Muscle layer of duodenum (tissue), 2 donors: ENCODE measurements around the gene P4HTM.

Source experiments
- H3K27ac ChIP-seq: one replicate; pipeline ENCODE4 v1.7.0; 2013; ENCODE audit warnings: mild to moderate bottlenecking, low read length
- H3K27me3 ChIP-seq: one replicate; pipeline ENCODE4 v1.7.0; 2013; ENCODE audit warnings: low read depth, mild to moderate bottlenecking, control low read depth, low read length
- H3K36me3 ChIP-seq, 2 donors: one replicate each; pipeline ENCODE4 v1.7.0; 2013; ENCODE audit warnings: low read length in 2 of 2, control low read depth in 1 of 2, mild to moderate bottlenecking in 1 of 2; ENCODE audit not compliant: insufficient read depth in 2 of 2, control insufficient read depth in 1 of 2
- H3K4me1 ChIP-seq, 2 donors: one replicate each; pipeline ENCODE4 v1.7.0; 2013; ENCODE audit warnings: low read length in 2 of 2, mild to moderate bottlenecking in 2 of 2, control low read depth in 1 of 2, moderate library complexity in 1 of 2; ENCODE audit not compliant: insufficient read depth in 2 of 2, control insufficient read depth in 1 of 2
- H3K4me3 ChIP-seq, 2 donors: one replicate each; pipeline ENCODE4 v1.7.0; 2013; ENCODE audit warnings: low read length in 2 of 2, low read depth in 1 of 2, mild to moderate bottlenecking in 1 of 2
- H3K9me3 ChIP-seq, 2 donors: one replicate each; pipeline ENCODE4 v1.7.0; 2013; ENCODE audit warnings: low read length in 2 of 2, control low read depth in 1 of 2, mild to moderate bottlenecking in 1 of 2; ENCODE audit not compliant: control insufficient read depth in 1 of 2
- donor health status: healthy.

The P4HTM gene

DNA sequence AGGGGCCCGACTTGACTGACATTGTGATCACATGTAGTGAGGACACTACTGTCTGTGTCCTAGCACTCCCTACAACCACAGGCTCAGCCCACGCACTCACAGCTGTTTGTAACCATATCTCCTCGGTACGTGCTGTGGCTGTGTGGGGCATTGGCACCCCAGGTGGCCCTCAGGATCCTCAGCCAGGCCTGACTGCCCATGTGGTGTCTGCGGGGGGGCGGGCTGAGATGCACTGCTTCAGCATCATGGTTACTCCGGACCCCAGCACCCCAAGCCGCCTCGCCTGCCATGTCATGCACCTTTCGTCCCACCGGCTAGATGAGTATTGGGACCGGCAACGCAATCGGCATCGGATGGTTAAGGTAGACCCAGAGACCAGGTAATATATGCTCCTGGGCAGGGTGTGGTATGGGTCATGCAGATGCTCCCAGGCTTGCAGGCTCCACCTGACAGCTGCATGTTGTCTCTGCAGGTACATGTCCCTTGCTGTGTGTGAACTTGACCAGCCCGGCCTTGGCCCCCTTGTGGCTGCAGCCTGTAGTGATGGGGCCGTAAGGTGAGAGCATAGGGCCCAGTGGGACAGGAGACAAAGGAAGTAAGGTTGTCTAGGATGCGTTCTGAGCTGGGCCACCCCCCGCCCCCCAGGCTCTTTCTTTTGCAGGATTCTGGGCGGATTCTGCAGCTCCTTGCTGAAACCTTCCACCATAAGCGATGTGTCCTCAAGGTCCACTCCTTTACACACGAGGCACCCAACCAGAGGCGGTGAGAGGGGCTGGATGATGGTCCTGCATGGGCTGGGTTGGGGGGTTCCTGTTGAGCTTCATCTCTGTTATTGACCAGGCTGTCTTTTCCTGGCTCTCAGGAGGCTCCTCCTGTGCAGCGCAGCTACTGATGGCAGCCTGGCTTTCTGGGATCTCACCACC, 24.0 kb downstream of the P4HTM start:
- Histone ChIP-seq H3K4me3 (no peak overlapping the region), H3K36me3 (peaks cover 35 to 53% of the 10 kb centered on the region in 2 donors), H3K27me3 (no peaks in the 10 kb centered on the region), H3K4me1 (peaks cover 4 to 23% of the 10 kb centered on the region in 2 donors), H3K27ac (no peak overlapping the region), H3K9me3 (no peaks in the 10 kb centered on the region)

DNA sequence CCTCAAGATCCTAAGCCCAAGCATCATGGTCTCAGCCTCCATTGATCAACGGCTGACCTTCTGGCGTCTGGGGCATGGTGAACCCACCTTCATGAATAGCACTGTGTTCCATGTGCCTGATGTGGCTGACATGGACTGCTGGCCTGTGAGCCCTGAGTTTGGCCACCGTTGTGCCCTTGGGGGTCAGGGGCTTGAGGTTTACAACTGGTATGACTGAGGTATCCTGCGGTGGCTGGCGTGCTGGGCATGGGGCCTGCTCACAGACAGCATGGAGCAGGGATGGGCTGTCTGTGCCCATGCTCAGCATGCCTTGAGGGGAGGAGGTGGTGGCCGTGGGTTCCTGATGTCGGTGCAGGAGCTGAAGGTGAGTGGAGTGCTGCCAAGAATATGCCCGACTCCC, 25.0 kb downstream of the P4HTM start:
- no peak overlapping the region for H3K4me3 ChIP-seq
- peaks cover 35 to 53% of the 10 kb centered on the region in 2 donors for H3K36me3 ChIP-seq
- H3K27ac ChIP-seq = no peak overlapping the region
- no peaks in the 10 kb centered on the region for H3K9me3 ChIP-seq
- H3K27me3 ChIP-seq = no peaks in the 10 kb centered on the region
- peaks cover 4 to 33% of the 10 kb centered on the region in 2 donors for H3K4me1 ChIP-seq

DNA sequence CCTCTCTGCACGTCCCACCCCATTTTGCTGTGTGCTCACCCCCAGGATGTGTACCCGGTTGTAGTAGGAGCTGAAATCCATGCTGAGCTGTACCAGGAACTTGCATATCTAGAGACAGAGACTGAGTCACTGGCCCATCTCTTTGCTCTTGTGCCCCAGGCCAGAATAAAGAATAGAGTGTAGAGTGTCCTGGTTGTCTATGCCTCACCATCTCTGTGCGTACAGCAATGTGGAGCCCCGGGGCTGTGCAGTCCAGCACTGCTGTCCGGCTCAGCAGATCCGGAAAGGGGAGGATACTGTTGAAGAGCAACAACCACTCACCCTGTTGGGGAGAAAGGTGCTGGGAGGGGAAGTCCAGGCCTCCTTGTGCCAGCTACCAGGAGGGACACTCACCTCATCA, 25.7 kb downstream of the P4HTM start:
- Histone ChIP-seq H3K4me1 (peaks cover 4 to 40% of the 10 kb centered on the region in 2 donors), H3K36me3 (peaks cover 35 to 53% of the 10 kb centered on the region in 2 donors), H3K4me3 (no peak overlapping the region), H3K27me3 (no peaks in the 10 kb centered on the region), H3K27ac (no peak overlapping the region), H3K9me3 (no peaks in the 10 kb centered on the region)

DNA sequence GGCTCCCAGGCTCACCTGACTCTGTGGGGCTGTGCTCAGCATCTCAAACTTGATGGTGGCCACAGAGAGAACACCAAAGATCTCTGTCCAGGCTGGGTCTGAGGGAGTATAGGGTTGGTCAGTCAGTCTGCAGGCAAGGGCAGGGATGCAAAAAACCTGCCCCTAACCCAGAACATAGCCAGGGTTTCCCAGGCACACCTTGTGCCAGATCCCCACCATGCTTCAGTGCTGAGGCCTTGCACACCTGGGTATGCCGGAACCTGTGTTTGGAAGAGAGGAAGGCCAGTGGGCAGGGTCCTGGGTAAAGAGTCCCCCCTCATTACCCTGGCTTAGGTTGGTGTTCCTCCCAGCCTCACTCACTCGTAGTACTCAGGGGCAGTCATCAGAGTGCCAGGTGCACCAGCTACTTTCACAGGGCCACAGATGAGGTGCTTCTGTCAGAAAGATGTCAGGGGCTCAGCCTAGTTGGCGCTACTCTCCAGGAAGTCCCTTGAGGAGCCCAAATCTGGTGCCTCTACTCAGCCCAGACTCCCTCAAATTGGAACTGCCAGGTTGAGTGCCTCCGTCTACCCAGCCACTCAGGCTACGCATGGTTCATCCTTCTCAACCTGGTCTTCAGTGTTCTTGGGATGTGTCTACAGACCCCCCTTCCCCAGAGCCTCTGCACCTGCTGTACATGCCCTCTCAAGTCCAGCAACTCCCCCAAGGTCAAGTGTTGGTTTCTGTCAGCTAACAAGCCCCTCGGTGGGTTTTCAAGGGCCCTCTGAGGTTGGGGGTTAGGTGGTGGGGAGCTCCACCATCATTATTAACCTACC, 26.6 kb downstream of the P4HTM start:
- Histone ChIP-seq H3K27ac (no peak overlapping the region), H3K9me3 (no peaks in the 10 kb centered on the region), H3K4me1 (peaks cover 4 to 40% of the 10 kb centered on the region in 2 donors), H3K36me3 (peaks cover 31 to 48% of the 10 kb centered on the region in 2 donors), H3K4me3 (no peak overlapping the region), H3K27me3 (no peaks in the 10 kb centered on the region)

DNA sequence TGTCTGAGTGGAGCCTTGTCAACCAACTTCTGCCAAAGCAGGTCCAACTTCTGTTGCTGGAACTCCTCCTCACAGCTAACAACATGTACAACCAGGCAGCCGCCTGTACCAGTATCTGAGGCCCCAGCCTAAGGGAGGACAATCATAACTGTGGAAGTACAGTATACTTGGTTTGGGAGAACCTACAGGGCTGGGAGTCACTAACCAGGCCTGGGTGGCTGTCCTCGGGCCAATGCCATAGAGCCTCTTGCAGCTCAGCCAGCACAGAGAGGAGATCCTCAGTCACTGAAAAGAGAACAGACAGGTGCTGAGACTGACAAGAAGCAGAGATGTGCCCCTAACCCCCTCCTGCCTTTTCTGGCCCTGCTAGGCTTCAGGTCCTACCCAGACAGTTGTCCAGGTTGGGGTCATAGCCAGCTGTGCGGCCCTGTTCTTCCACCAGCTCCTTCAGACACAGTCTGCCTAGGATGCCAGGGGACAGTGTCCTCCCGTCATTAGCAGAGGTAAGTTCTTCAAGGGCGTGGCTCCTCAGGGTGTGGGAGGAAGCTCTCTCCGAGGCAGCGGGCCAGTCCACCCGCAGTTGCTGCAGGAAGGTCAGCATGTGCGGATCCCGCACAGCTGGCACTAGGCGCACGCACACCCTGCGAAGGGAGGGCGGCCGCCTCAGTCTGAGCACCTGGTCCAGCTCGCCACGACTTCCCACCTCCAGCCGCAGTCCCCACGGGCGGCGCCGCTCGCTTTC, 27.4 kb downstream of the P4HTM start:
- H3K27ac ChIP-seq = peak overlapping the region; percentile 4
- no peaks in the 10 kb centered on the region for H3K9me3 ChIP-seq
- no peaks in the 10 kb centered on the region for H3K27me3 ChIP-seq
- H3K36me3 ChIP-seq = peaks cover 24 to 41% of the 10 kb centered on the region in 2 donors
- peaks cover 4 to 35% of the 10 kb centered on the region in 2 donors for H3K4me1 ChIP-seq
- H3K4me3 ChIP-seq = peak overlapping the region; percentile 72 to 88

DNA sequence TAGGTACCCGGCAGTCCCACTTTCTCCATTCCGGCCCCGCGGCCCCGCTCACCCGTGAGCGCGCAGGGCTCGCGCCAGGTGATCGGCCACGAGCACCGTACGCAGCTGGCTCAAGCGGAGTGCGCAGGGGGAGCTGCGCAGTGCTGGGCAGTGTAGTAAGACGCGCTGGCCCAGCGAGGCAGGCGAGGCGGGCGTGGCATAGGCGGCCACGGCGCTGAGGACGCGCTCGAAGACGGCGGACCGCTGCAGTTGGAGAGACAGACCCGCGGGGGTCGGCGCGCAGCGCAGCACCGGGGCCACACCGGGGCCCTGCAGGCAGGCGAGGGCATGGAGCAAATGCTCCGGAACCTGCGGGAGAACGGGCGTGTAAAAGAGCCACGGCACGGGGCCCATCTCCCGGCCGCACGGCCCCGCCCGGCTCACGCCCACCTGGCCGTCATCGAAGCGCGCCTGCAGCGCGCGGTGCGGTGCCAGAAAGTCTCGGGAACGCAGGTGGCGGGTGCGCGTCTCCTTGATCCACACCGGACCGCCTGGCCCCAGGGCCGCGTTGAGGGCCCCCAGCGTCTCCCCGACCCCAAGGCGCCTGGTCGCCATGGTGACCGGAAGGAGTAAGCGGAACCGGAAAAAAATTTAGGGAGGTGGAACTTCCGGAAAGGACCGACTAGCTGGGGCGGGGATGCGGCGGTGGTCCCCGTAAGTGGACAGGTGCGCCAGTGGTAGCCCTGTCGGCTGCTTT, 28.1 kb downstream of the P4HTM start, which contains the start of gene DALRD3:
Gene DALRD3, minus strand, starts transcription at position 610 of the 736 bp plus-strand sequence. Its CDS starts 16 bp downstream, at position 594.
- H3K4me1 ChIP-seq = peaks cover 9 to 35% of the 10 kb centered on the region in 2 donors

DNA sequence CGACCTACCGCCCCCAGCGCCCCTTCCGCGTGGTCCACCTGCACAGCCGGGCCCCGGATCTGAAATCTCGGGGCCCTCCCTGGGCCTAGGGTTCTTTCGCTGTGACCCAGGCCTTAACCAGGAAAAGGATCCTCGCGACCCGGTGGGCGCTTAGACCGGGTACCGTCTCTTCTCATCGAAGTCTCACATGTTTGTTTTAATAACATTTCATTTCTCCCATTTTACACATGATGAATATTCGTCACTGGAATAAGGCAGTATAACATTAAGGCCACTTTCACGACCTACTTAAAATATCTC, 28.6 kb downstream of the P4HTM start:
- Histone ChIP-seq H3K36me3 (peaks cover 29 to 34% of the 10 kb centered on the region in 2 donors), H3K4me1 (peaks cover 10 to 40% of the 10 kb centered on the region in 2 donors), H3K27ac (peak overlapping the region; percentile 82), H3K4me3 (peak overlapping the region; percentile 72 to 88), H3K9me3 (no peaks in the 10 kb centered on the region), H3K27me3 (no peaks in the 10 kb centered on the region)

More for the DNA sequence above, 28.1 kb downstream of the P4HTM start, which contains the start of gene DALRD3:
- Histone ChIP-seq H3K27ac (peak within 1 kb of the TSS; percentile 82), H3K9me3 (no peaks in the 10 kb centered on the region), H3K27me3 (no peaks in the 10 kb centered on the region), H3K4me3 (peak within 1 kb of the TSS; percentile 72 to 88), H3K36me3 (peaks cover 26 to 33% of the 10 kb centered on the region in 2 donors)

DNA sequence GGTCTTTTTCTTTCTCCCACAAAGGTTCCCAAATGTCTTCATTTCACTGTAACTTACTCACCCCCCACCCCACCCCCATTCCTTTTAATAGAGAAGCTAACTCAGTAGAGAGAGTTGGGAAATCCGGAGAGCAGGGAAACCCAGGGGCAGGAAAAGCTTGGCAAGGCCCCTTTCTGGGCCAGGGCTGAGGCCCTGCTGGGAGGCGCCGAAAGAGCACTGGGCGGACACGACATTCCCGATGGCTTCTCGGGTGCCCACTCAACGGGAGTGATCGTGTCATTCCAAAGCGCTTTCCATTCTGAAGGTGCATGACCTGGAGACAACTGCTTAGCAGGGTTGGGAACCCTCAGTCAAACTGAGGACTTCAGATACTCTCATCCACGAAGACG, 29.9 kb downstream of the P4HTM start:
- peak overlapping the region; percentile 90 to 92 for H3K4me3 ChIP-seq
- peaks cover 34% of the 10 kb centered on the region in 2 donors for H3K36me3 ChIP-seq
- peak overlapping the region; percentile 94 for H3K27ac ChIP-seq
- H3K4me1 ChIP-seq = peaks cover 10 to 42% of the 10 kb centered on the region in 2 donors
- H3K9me3 ChIP-seq = no peaks in the 10 kb centered on the region
- H3K27me3 ChIP-seq = no peaks in the 10 kb centered on the region

DNA sequence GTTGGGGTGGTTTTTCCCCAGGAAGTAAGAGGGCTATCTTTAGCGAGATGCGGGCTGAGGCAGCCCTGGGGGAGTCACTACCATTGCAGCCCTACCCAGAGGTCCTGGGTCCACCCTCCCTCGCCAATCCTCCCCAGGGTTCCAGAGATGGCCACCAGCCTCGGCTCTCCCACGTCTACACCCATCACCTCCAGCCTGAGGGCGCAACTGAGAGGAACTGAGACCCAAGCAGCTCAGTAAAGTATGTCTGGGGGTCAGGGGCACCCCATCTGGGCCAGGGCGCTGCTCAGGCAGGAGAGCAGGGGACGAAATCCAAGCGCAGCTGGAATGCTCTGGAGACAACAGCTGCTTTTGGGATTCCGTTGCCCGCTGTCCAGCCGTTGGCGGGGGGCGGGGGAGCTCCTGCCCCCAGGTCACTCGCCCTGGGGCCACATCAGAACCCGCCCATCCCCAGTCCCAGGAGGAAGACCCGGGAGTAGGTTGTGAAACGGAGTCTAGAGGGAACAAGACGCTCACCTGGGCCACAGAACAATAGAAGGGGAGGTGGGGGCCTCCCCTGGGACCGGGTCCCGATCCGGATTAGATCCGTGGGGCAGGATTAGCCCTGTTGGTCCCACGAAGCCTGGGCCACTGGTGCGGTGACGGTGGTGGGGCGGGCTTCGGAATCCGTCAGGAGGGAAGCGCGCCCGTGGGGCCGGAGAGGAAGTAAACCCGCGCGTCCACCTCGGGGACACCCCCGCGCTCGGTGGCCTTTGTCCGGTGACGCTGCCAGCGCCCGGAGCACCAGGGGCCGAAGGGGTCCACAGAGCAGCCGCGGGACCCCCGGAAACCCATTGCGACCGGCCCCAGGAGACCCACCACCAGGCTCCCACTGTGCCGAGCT, 30.5 kb downstream of the P4HTM start:
- Histone ChIP-seq H3K36me3 (peaks cover 34% of the 10 kb centered on the region in 2 donors), H3K9me3 (no peaks in the 10 kb centered on the region), H3K27me3 (no peaks in the 10 kb centered on the region), H3K27ac (peak overlapping the region; percentile 94), H3K4me1 (peaks cover 10 to 42% of the 10 kb centered on the region in 2 donors), H3K4me3 (peak overlapping the region; percentile 90 to 92)
